K562 (cell line): ENCODE measurements around the gene AKAP12. TPM values are rescaled to one million over a fixed set of nuclear protein-coding genes. Genes with fewer than 3 reads are reported as not detected.

Experiments
- CLOCK ChIP-seq: fragments of 250-450 bp; sonication (Bioruptor Pico); IDR thresholded peaks from 2 replicates; pipeline ENCODE4 v1.4.0; 2020; ENCODE audit warnings: mild to moderate bottlenecking, moderate library complexity, borderline replicate concordance
- DMBX1 ChIP-seq: fragments of 250-450 bp; sonication (Bioruptor Pico); IDR thresholded peaks from 2 replicates; pipeline ENCODE4 v1.8.0; 2022; ENCODE audit warnings: inconsistent platforms, mild to moderate bottlenecking, moderate library complexity, borderline replicate concordance
- HDGF ChIP-seq: fragments of 450-650 bp; IDR thresholded peaks from 2 replicates; pipeline ENCODE4 v1.6.1; 2016
- LARP7 ChIP-seq: fragments of 450-650 bp; IDR thresholded peaks from 2 replicates; pipeline ENCODE4 v1.6.1; 2016
- NR0B1 ChIP-seq: fragments of 450-650 bp; IDR thresholded peaks from one replicate; pipeline ENCODE4 v1.6.1; 2018; ENCODE audit warnings: mild to moderate bottlenecking, moderate library complexity; ENCODE audit not compliant: partially characterized antibody
- RBBP5 ChIP-seq: fragments of 200-600 bp; sonication (generic); IDR thresholded peaks from 2 replicates; pipeline ENCODE4 v1.6.1; 2012; ENCODE audit warnings: borderline replicate concordance, mild to moderate bottlenecking, low read length, control low read depth, inconsistent platforms; ENCODE audit not compliant: insufficient read depth, poor library complexity, severe bottlenecking
- REST ChIP-seq, 2 experiments: fragments of 450-650 bp; formaldehyde crosslinking in 1 of 2; IDR thresholded peaks; 2 replicates each; pipeline versions ENCODE4 v1.4.0 to v1.6.1; 2014 to 2020; ENCODE audit warnings: mild to moderate bottlenecking in 2 of 2, borderline replicate concordance in 1 of 2, low read depth in 1 of 2
- U2AF1 ChIP-seq: fragments of 200-400 bp; formaldehyde crosslinking; optimal IDR thresholded peaks from 2 replicates; pipeline ENCODE3; 2017; ENCODE audit warnings: mild to moderate bottlenecking, low read depth, low read length, moderate library complexity
- polyA plus RNA-seq, 8 experiments: library from polyadenylated mRNA; depleted of rRNA in 4 of 8; stranded (reverse) in 5 of 8; unstranded in 3 of 8; fragments of >200 nt; fragmentation: Nextera tagmentation in 2 of 8; fragmentation: Illumina TruSeq in 1 of 8; extraction: Ambion mirVana in 2 of 8; extraction: Trizol in 1 of 8; gene quantifications; 2 replicates each; pipeline versions ENCODE4 v1.2.1 to v1.2.3, GENCODE V29; 2011 to 2014; ENCODE audit warnings: inconsistent platforms in 1 of 8, missing spikeins in 1 of 8
- total RNA-seq, 7 experiments: library from RNA; depleted of rRNA in 6 of 7; stranded (reverse); fragments of >200 nt in 6 of 7; fragmentation: Illumina TruSeq in 2 of 7; extraction: Trizol in 2 of 7; gene quantifications; 2 replicates each; pipeline versions ENCODE4 v1.2.1 to v1.2.3, GENCODE V29; 2011 to 2021; ENCODE audit warnings: low replicate concordance in 1 of 7

The AKAP12 gene
- total and polyA plus RNA-seq, 9 of the 15 experiments (the other 6 are each of a cell fraction or from before 2014, with no cell fraction given): 0.08 to 2.0 (median 0.62) TPM

- TF ChIP-seq CLOCK (CRISPR knock-in tag) (no peak), LARP7 (0 out of 2 replicates have a peak, but pooled peaks have one; percentile 44), DMBX1 (CRISPR knock-in tag) (no peak), NR0B1 (no peak), RBBP5 (peak; percentile 89), HDGF (no peak), U2AF1 (no peak), REST (IDR thresholded peaks at IDR 0.05; ENCODE audit: borderline replicate concordance) (peak; percentile 35; the same call in 1 of the 2 replicates), REST (CRISPR knock-in tag; IDR thresholded peaks at IDR 0.05; ENCODE audit: low read depth) (peak; percentile 80; the same call in 1 of the 2 replicates)
Observed at GRCh38 chr6:151389618-151390275, 150.0 kb downstream of the AKAP12 start (continued).
